Thyroid gland (tissue), 4 donors: ENCODE results near the gene CYP46A1. TPM values are rescaled to one million over a fixed set of nuclear protein-coding genes. Genes with fewer than 3 reads are reported as not detected.

ENCODE experiments used
- DNase-seq, 2 donors: peaks; one replicate each; pipeline ENCODE4 v3.0.0-alpha.2; 2019
- H3K27ac ChIP-seq, 3 donors: fragments of 200-600 bp; sonication (generic); 1 replicate in 2 of 3; 2 replicates in 1 of 3; pipeline ENCODE4 v1.5.1; 2016 to 2019; ENCODE audit warnings: mild to moderate bottlenecking in 1 of 3, moderate library complexity in 1 of 3
- H3K27me3 ChIP-seq: fragments of 200-600 bp; sonication (generic); one replicate; pipeline ENCODE4 v1.5.1; 2019
- H3K36me3 ChIP-seq, 2 donors: fragments of 200-600 bp; sonication (generic); one replicate each; pipeline ENCODE4 v1.5.1; 2016 to 2019
- H3K4me1 ChIP-seq, 2 donors: fragments of 200-600 bp; sonication (generic); one replicate each; pipeline ENCODE4 v1.5.1; 2017 to 2019
- H3K4me3 ChIP-seq, 3 donors: fragments of 200-600 bp; sonication (generic); replicated peaks in 1 of 3; 1 replicate in 2 of 3; 2 replicates in 1 of 3; pipeline ENCODE4 v1.5.1; 2016; ENCODE audit warnings: mild to moderate bottlenecking in 1 of 3
- H3K9me3 ChIP-seq: fragments of 200-600 bp; sonication (generic); one replicate; pipeline ENCODE4 v1.5.1; 2017
- CTCF ChIP-seq, 6 experiments: fragments of 200-600 bp in 3 of 6; fragments of 450-650 bp in 3 of 6; sonication (generic) in 3 of 6; IDR thresholded peaks; one replicate each; pipeline ENCODE4 v1.5.1; 2016 to 2019; ENCODE audit warnings: antibody characterized with exemption in 6 of 6, mild to moderate bottlenecking in 2 of 6, inconsistent platforms in 1 of 6, moderate library complexity in 1 of 6
- POLR2A ChIP-seq, 2 donors: fragments of 450-650 bp; IDR thresholded peaks; one replicate each; pipeline ENCODE4 v1.6.1; 2017; ENCODE audit warnings: antibody characterized with exemption in 2 of 2, mild to moderate bottlenecking in 2 of 2, moderate library complexity in 1 of 2
- WGBS, 2 donors: methylation state at CpG; one replicate each; pipeline ENCODE4 v1.1.5; 2017; 5-methylcytosine and 5-hydroxymethylcytosine counted together
- intact Hi-C: fragments of 100-400 bp; cut with DNase I; formaldehyde crosslinking; loops from one replicate; pipeline ENCODE4 v1.15.1; 2023
- total RNA-seq, 4 donors: library from RNA; depleted of rRNA; stranded (reverse); fragments of >200 nt; gene quantifications; one replicate each; pipeline ENCODE4 v1.2.3, GENCODE V29; 2016

CYP46A1 gene
- total RNA-seq, 4 donors from 2014 or later: 0.54 to 5.2 (median 1.5) TPM

GRCh38 chr14:99696929-99697328 lies 12.8 kb downstream of the CYP46A1 start:
- no peak overlapping the region for H3K27ac ChIP-seq
- H3K4me3 ChIP-seq: no peak overlapping the region
- intact Hi-C loops: no loop called here
- H3K36me3 ChIP-seq: no peaks in the 10 kb centered on the region
- no peak for DNase-seq
- WGBS, 2 donors: 89 to 92% methylated on average over 4 of the region's 4 CpGs
- no peaks in the 10 kb centered on the region for H3K4me1 ChIP-seq
- H3K9me3 ChIP-seq: no peaks in the 10 kb centered on the region
- TF ChIP-seq CTCF (IDR thresholded peaks at IDR 0.05) (no peak), POLR2A (IDR thresholded peaks at IDR 0.05) (no peak)
- no peaks in the 10 kb centered on the region for H3K27me3 ChIP-seq

GRCh38 chr14:99698236-99698635 lies 14.1 kb downstream of the CYP46A1 start:
- Histone ChIP-seq H3K9me3 (no peaks in the 10 kb centered on the region), H3K4me3 (no peak overlapping the region), H3K27me3 (no peaks in the 10 kb centered on the region), H3K27ac (no peak overlapping the region), H3K4me1 (no peaks in the 10 kb centered on the region), H3K36me3 (no peaks in the 10 kb centered on the region)
- intact Hi-C loops: no loop called here
- WGBS, 2 donors: 89 to 96% methylated on average over 6 of the region's 6 CpGs
- DNase-seq: no peak
- no peak for TF ChIP-seq CTCF (IDR thresholded peaks at IDR 0.05)
- no peak for TF ChIP-seq POLR2A (IDR thresholded peaks at IDR 0.05)

GRCh38 chr14:99698642-99699041 lies 14.5 kb downstream of the CYP46A1 start:
- TF ChIP-seq CTCF (IDR thresholded peaks at IDR 0.05) (no peak), POLR2A (IDR thresholded peaks at IDR 0.05) (no peak)
- 61 to 67% methylated on average over 5 of the region's 5 CpGs for WGBS, 2 donors
- no peak overlapping the region for H3K27ac ChIP-seq
- H3K36me3 ChIP-seq: no peaks in the 10 kb centered on the region
- H3K27me3 ChIP-seq: no peaks in the 10 kb centered on the region
- H3K4me1 ChIP-seq: no peaks in the 10 kb centered on the region
- H3K9me3 ChIP-seq: no peaks in the 10 kb centered on the region
- intact Hi-C loops: no loop called here
- no peak for DNase-seq
- no peak overlapping the region for H3K4me3 ChIP-seq

- DNase-seq: no peak
- intact Hi-C loops: no loop called here
- no peaks in the 10 kb centered on the region for H3K4me1 ChIP-seq
- H3K4me3 ChIP-seq: no peak overlapping the region
- H3K36me3 ChIP-seq: no peaks in the 10 kb centered on the region
- no peaks in the 10 kb centered on the region for H3K9me3 ChIP-seq
- no peak for TF ChIP-seq CTCF (IDR thresholded peaks at IDR 0.05)
- no peak overlapping the region for H3K27ac ChIP-seq
- H3K27me3 ChIP-seq: no peaks in the 10 kb centered on the region
- WGBS, 2 donors: 83 to 84% methylated on average over 12 of the region's 12 CpGs
Observed at GRCh38 chr14:99699085-99699760, 15.1 kb downstream of the CYP46A1 start.

DNA sequence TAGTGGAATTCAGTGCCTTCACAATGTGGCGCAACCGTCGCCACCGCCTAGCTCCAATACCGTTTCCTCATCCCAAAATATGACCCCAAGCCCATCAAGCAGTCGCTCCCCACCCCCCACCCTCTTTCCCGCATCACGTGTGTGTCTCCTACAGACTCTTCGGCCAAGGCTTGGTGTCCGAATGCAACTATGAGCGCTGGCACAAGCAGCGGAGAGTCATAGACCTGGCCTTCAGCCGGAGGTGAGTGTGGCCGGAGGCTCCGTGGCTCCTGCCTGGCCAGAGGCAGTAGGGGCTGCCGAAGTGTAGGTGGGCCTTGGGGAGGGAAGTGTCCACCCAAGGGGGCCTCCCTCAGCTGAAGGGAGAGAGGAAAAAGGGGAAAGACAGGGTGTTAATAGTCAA lies 15.8 kb downstream of the CYP46A1 start:
- TF ChIP-seq POLR2A (IDR thresholded peaks at IDR 0.05): no peak
- intact Hi-C loops: no loop called here
- Histone ChIP-seq H3K4me3 (no peak overlapping the region), H3K9me3 (no peaks in the 10 kb centered on the region), H3K27me3 (no peaks in the 10 kb centered on the region), H3K27ac (no peak overlapping the region), H3K36me3 (no peaks in the 10 kb centered on the region), H3K4me1 (no peaks in the 10 kb centered on the region)
- WGBS, 2 donors: 96 to 97% methylated on average over 16 of the region's 16 CpGs
- no peak for DNase-seq
